Endodermal cell (in vitro differentiated cells): ENCODE data around the gene AP5B1. TPM values are rescaled to one million over a fixed set of nuclear protein-coding genes. Genes with fewer than 3 reads are reported as not detected.
"Not testable (repeated sequence)": the region's sequence is repeated elsewhere in the genome, so short reads cannot be mapped to it uniquely, and the experiment has no call there.

ENCODE experiments used
- DNase-seq: peaks from one replicate; pipeline ENCODE4 v3.0.0-alpha.2; 2017
- H3K27ac ChIP-seq: 2 replicates; pipeline ENCODE4 v1.5.1; 2013; ENCODE audit warnings: mild to moderate bottlenecking, low read depth, low read length, moderate library complexity
- H3K27me3 ChIP-seq: 2 replicates; pipeline ENCODE4 v1.6.1; 2013; ENCODE audit warnings: mild to moderate bottlenecking, low read length, moderate library complexity; ENCODE audit not compliant: insufficient read depth, control insufficient read depth, poor library complexity, severe bottlenecking
- H3K36me3 ChIP-seq: 2 replicates; pipeline ENCODE4 v1.7.0; 2013; ENCODE audit warnings: mild to moderate bottlenecking, low read length, moderate library complexity; ENCODE audit not compliant: control insufficient read depth, insufficient read depth
- H3K4me1 ChIP-seq: one replicate; pipeline ENCODE4 v1.7.0; 2013; ENCODE audit warnings: low read length; ENCODE audit not compliant: control insufficient read depth, insufficient read depth
- H3K4me3 ChIP-seq: 2 replicates; pipeline ENCODE4 v1.5.1; 2013; ENCODE audit warnings: mild to moderate bottlenecking, low read length, moderate library complexity
- H3K9ac ChIP-seq: 2 replicates; pipeline ENCODE4 v1.6.1; 2013; ENCODE audit warnings: mild to moderate bottlenecking, low read length, moderate library complexity; ENCODE audit not compliant: poor library complexity, severe bottlenecking; ENCODE audit errors: extremely low read depth
- H3K9me3 ChIP-seq: 2 replicates; pipeline ENCODE4 v1.6.1; 2013; ENCODE audit warnings: mild to moderate bottlenecking, low read length, moderate library complexity; ENCODE audit not compliant: control insufficient read depth
- H3K27ac Mint-ChIP-seq: 2 replicates; pipeline ENCODE4 v1.8.0; 2020; ENCODE audit warnings: mixed read lengths
- H3K27me3 Mint-ChIP-seq: 2 replicates; pipeline ENCODE4 v1.8.0; 2021; ENCODE audit warnings: mild to moderate bottlenecking, mixed read lengths; ENCODE audit not compliant: insufficient read depth
- H3K36me3 Mint-ChIP-seq: 2 replicates; pipeline ENCODE4 v1.8.0; 2020; ENCODE audit warnings: low read depth, mixed read lengths
- H3K4me1 Mint-ChIP-seq: 2 replicates; pipeline ENCODE4 v1.8.0; 2020; ENCODE audit warnings: mixed read lengths
- H3K4me3 Mint-ChIP-seq: 2 replicates; pipeline ENCODE4 v1.8.0; 2020; ENCODE audit warnings: mild to moderate bottlenecking, moderate library complexity, mixed read lengths
- H3K9me3 Mint-ChIP-seq: 2 replicates; pipeline ENCODE4 v1.8.0; 2020; ENCODE audit warnings: mild to moderate bottlenecking, mixed read lengths
- CTCF ChIP-seq: fragments of 200-600 bp; sonication (generic); conservative IDR thresholded peaks from 2 replicates; pipeline ENCODE4 v1.5.0; 2021; ENCODE audit warnings: antibody characterized with exemption, mild to moderate bottlenecking
- WGBS, 2 experiments: methylation state at CpG; one replicate each; pipeline versions ENCODE4 v1.1.5 to v1.1.7; 2013; ENCODE audit warnings: missing lambda C conversion rate in 2 of 2, mixed read lengths in 1 of 2; ENCODE audit not compliant: insufficient coverage in 1 of 2, insufficient read length in 1 of 2; 5-methylcytosine and 5-hydroxymethylcytosine counted together
- total RNA-seq, 2 donors: library from RNA; stranded (reverse); fragmentation: NEBNext Ultra II Directional in 1 of 2; extraction: Animal tissue kit (Norgen Biotek cat#: 25700) in 1 of 2; gene quantifications; 2 replicates in 1 of 2; 3 replicates in 1 of 2; pipeline ENCODE4 v1.2.1, GENCODE V29; 2021

The AP5B1 gene
- total RNA-seq, 2 donors from 2014 or later, result 17.8 to 29.9 TPM

GRCh38 chr11:65739022-65739421 lies 41.8 kb downstream of the AP5B1 start:
- H3K4me3 Mint-ChIP-seq, result no peak overlapping the region
- no peak overlapping the region for H3K4me3 ChIP-seq
- peaks cover 20% of the 10 kb centered on the region for H3K9me3 ChIP-seq
- H3K36me3 Mint-ChIP-seq, result no peaks in the 10 kb centered on the region
- H3K27me3 ChIP-seq, result no peaks in the 10 kb centered on the region
- no peak for DNase-seq
- no peak for TF ChIP-seq CTCF
- no peak overlapping the region for H3K9ac ChIP-seq
- no peak overlapping the region for H3K27ac Mint-ChIP-seq
- H3K36me3 ChIP-seq, result no peaks in the 10 kb centered on the region
- peaks cover 39% of the 10 kb centered on the region for H3K27me3 Mint-ChIP-seq
- H3K4me1 ChIP-seq, result no peaks in the 10 kb centered on the region
- H3K4me1 Mint-ChIP-seq, result no peaks in the 10 kb centered on the region
- peaks cover 40% of the 10 kb centered on the region for H3K9me3 Mint-ChIP-seq
- 73% methylated on average over 1 of the region's 2 CpGs; no CpG with 5 or more reads in 1 of the 2 experiments for WGBS, 2 experiments
- H3K27ac ChIP-seq, result no peak overlapping the region

GRCh38 chr11:65736810-65737209 lies 44.0 kb downstream of the AP5B1 start:
- no peak for DNase-seq
- H3K9ac ChIP-seq, result no peak overlapping the region
- H3K9me3 Mint-ChIP-seq, result peaks cover 44% of the 10 kb centered on the region
- TF ChIP-seq CTCF, result no peak
- H3K27me3 ChIP-seq, result no peaks in the 10 kb centered on the region
- H3K27me3 Mint-ChIP-seq, result peaks cover 41% of the 10 kb centered on the region
- no peak overlapping the region for H3K27ac Mint-ChIP-seq
- no peak overlapping the region for H3K4me3 ChIP-seq
- H3K4me1 ChIP-seq, result no peaks in the 10 kb centered on the region
- H3K27ac ChIP-seq, result no peak overlapping the region
- peaks cover 20% of the 10 kb centered on the region for H3K9me3 ChIP-seq
- H3K36me3 ChIP-seq, result no peaks in the 10 kb centered on the region
- no peaks in the 10 kb centered on the region for H3K36me3 Mint-ChIP-seq
- H3K4me1 Mint-ChIP-seq, result no peaks in the 10 kb centered on the region
- no peak overlapping the region for H3K4me3 Mint-ChIP-seq

- WGBS, 2 experiments, result 80 to 83% methylated on average over 4 of the region's 4 CpGs
Observed at GRCh38 chr11:65735111-65735510, 45.7 kb downstream of the AP5B1 start.

GRCh38 chr11:65730461-65730860 lies 50.3 kb downstream of the AP5B1 start:
- Histone ChIP-seq H3K27me3 (no peaks in the 10 kb centered on the region), H3K4me1 (no peaks in the 10 kb centered on the region), H3K27ac (no peak overlapping the region), H3K4me3 (no peak overlapping the region), H3K36me3 (no peaks in the 10 kb centered on the region), H3K9me3 (peaks cover 2% of the 10 kb centered on the region), H3K9ac (no peak overlapping the region)
- Mint-ChIP-seq H3K36me3 (no peaks in the 10 kb centered on the region), H3K27ac (no peak overlapping the region), H3K27me3 (peaks cover 38% of the 10 kb centered on the region), H3K4me1 (no peaks in the 10 kb centered on the region), H3K4me3 (no peak overlapping the region), H3K9me3 (peaks cover 16% of the 10 kb centered on the region)
- no peak for DNase-seq
- TF ChIP-seq CTCF, result no peak
- 47 to 73% methylated on average over 2 to 5 of the region's 5 CpGs for WGBS, 2 experiments

More at GRCh38 chr11:65735111-65735510, 45.7 kb downstream of the AP5B1 start:
- not testable (repeated sequence) for H3K4me3 Mint-ChIP-seq, H3K4me1 ChIP-seq, H3K27ac ChIP-seq, H3K36me3 ChIP-seq, DNase-seq, H3K27me3 ChIP-seq, H3K9ac ChIP-seq, H3K4me3 ChIP-seq, H3K27ac Mint-ChIP-seq, H3K36me3 Mint-ChIP-seq, H3K4me1 Mint-ChIP-seq
- peaks cover 20% of the 10 kb centered on the region for H3K9me3 ChIP-seq
- Mint-ChIP-seq H3K27me3 (peaks cover 35% of the 10 kb centered on the region), H3K9me3 (peaks cover 46% of the 10 kb centered on the region)
